ENCODE data around the gene A1BG. TPM values are rescaled to one million over a fixed set of nuclear protein-coding genes. Genes with fewer than 3 reads are reported as not detected.
A peak's percentile ranks its signal among the peaks of the same experiment; 100 is the strongest.

The A1BG gene
- total and polyA plus RNA-seq, 2 experiments from 2014 or later, result 35.9 to 108 TPM

DNA sequence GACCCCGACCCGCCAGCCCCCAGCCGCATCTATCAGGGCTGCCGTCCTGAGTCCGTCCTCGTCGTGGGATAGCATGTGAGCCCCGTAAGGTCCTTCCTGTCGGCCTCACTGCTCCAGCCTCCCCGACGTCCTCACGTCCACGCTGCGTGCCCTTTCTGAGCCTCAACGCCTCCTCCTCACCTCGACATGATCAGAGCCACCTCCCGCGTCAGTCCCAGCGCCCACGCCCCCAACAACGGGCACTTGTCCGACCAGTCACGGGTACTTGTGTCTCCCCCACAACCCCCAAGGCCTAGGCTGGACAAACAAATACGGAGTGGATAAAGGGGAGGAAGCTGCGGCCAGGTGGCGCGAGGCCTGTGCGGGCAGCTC, 8.6 kb upstream of the A1BG start:
- WGBS (ENCODE audit: low lambda C conversion rate, missing lambda C conversion rate), result 3% methylated on average over 27 of the region's 28 CpGs
- H2AFZ ChIP-seq, result peak overlapping the region; percentile 93
- H3K27me3 ChIP-seq, result no peaks in the 10 kb centered on the region
- no peaks in the 10 kb centered on the region for H4K20me1 ChIP-seq (ENCODE audit: insufficient read depth, poor library complexity, severe bottlenecking)
- DNase-seq (ENCODE audit: low spot score), result peak; percentile 68
- H3K79me2 ChIP-seq, result peaks cover 8% of the 10 kb centered on the region
- no peak for TF ChIP-seq CTCF (IDR thresholded peaks at IDR 0.05; ENCODE audit: poor library complexity)
- TF ChIP-seq EZH2phosphoT487 (IDR thresholded peaks at IDR 0.05; ENCODE audit: low read depth, severe bottlenecking, unreplicated experiment), result no peak
- no peaks in the 10 kb centered on the region for H3K9me2 ChIP-seq (replicated peaks; ENCODE audit: insufficient read depth)
- H3K4me2 ChIP-seq, result peak overlapping the region; percentile 88
- peaks cover 7% of the 10 kb centered on the region for H3K4me1 ChIP-seq (ENCODE audit: insufficient read depth)
- H3K27ac ChIP-seq, result peak overlapping the region; percentile 100
- H3K36me3 ChIP-seq (replicated peaks; ENCODE audit: insufficient read depth, low read depth), result no peaks in the 10 kb centered on the region
- no peaks in the 10 kb centered on the region for H3K9me3 ChIP-seq (ENCODE audit: low read depth)
- peak overlapping the region; percentile 93 for H3K4me3 ChIP-seq

DNA sequence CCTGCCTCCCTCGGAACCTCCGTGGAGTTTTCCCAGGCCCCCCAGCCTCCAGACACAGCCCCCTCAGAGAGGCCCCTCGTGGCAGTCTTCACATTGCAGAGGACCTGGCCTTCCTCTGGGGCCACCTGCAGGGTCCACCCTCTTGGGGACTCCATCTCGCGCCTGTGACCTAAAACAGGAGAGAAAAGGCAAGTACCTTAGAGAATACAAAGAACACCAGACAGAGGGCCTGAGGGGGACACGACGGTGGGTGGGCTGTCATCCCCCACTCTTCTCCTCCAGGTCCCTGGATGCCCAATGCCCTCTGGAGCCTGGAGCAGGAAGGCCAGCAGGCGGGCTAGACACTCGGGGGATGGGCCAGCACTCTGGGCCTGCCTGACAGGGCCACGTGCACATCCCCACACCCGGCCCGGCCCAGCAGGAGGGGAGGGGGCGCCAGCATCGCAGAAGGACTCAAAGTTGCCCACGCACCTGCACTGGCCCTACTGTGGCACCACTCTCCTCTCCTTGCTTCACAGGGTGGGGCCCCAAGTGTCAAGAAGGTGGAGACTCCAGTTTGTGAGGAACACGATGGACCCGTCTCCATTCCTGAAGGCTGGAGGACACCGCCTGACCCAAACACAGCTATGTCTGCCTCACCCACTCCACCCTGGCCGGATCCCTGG, 4.3 kb upstream of the A1BG start:
- no peaks in the 10 kb centered on the region for H3K27me3 ChIP-seq
- H3K79me2 ChIP-seq, result peaks cover 8% of the 10 kb centered on the region
- no peak for TF ChIP-seq EZH2phosphoT487 (IDR thresholded peaks at IDR 0.05; ENCODE audit: low read depth, severe bottlenecking, unreplicated experiment)
- TF ChIP-seq EZH2 (IDR thresholded peaks at IDR 0.05; ENCODE audit: borderline replicate concordance), result no peak
- no peak for TF ChIP-seq CTCF (IDR thresholded peaks at IDR 0.05; ENCODE audit: poor library complexity)
- H4K20me1 ChIP-seq (ENCODE audit: insufficient read depth, poor library complexity, severe bottlenecking), result no peaks in the 10 kb centered on the region
- no peak overlapping the region for H3K4me2 ChIP-seq
- peaks cover 7% of the 10 kb centered on the region for H3K4me1 ChIP-seq (ENCODE audit: insufficient read depth)
- H3K4me3 ChIP-seq, result no peak overlapping the region
- no peaks in the 10 kb centered on the region for H3K9me3 ChIP-seq (ENCODE audit: low read depth)
- H3K9me2 ChIP-seq (replicated peaks; ENCODE audit: insufficient read depth), result no peaks in the 10 kb centered on the region
- no peak overlapping the region for H3K27ac ChIP-seq
- 82% methylated on average over 19 of the region's 19 CpGs for WGBS (ENCODE audit: low lambda C conversion rate, missing lambda C conversion rate)
- no peak overlapping the region for H2AFZ ChIP-seq
- H3K36me3 ChIP-seq (replicated peaks; ENCODE audit: insufficient read depth, low read depth), result no peaks in the 10 kb centered on the region
- DNase-seq (ENCODE audit: low spot score), result no peak

DNA sequence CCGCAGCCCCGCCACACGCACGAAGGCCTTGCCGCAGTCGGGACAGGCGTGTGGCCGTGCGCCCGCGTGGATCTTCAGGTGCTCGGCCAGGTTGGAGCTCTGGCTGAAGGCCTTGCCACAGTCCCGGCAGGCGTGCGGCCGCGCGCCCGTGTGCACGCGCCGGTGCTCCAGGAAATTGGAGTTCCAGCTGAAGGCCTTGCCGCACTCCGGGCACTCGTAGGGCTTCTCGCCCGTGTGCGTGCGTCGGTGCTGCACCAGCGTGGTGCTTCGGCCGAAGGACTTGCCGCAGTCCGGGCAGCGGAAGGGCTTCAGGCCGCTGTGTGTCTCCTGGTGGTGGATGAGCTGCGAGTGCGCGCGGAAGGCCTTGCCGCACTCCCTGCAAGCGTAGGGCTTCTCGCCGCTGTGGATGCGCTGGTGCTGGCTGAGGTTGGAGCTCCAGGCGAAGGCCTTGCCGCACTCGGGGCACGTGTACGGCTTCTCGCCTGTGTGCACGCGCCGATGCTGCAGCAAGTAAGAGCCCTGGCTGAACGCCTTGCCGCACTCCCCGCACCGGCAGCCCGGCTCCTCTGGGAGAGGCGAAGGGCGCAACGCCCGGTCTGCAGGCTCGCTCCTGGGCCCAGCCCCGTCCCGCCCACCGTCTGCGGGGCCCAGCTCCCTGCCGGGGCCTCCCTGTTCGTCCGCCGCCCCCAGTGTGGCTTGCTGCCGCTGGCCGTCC, 3.6 kb upstream of the A1BG start:
- Histone ChIP-seq H3K9me2 (replicated peaks; ENCODE audit: insufficient read depth) (no peaks in the 10 kb centered on the region), H3K4me3 (no peak overlapping the region), H3K4me1 (ENCODE audit: insufficient read depth) (peaks cover 7% of the 10 kb centered on the region), H3K36me3 (replicated peaks; ENCODE audit: insufficient read depth, low read depth) (no peaks in the 10 kb centered on the region), H3K27me3 (no peaks in the 10 kb centered on the region), H3K27ac (no peak overlapping the region), H3K4me2 (no peak overlapping the region), H3K79me2 (peaks cover 8% of the 10 kb centered on the region), H2AFZ (no peak overlapping the region), H4K20me1 (ENCODE audit: insufficient read depth, poor library complexity, severe bottlenecking) (no peaks in the 10 kb centered on the region), H3K9me3 (ENCODE audit: low read depth) (no peaks in the 10 kb centered on the region)
- DNase-seq (ENCODE audit: low spot score), result no peak
- TF ChIP-seq EZH2 (IDR thresholded peaks at IDR 0.05; ENCODE audit: borderline replicate concordance), result no peak
- TF ChIP-seq CTCF (IDR thresholded peaks at IDR 0.05; ENCODE audit: poor library complexity), result no peak
- TF ChIP-seq EZH2phosphoT487 (IDR thresholded peaks at IDR 0.05; ENCODE audit: low read depth, severe bottlenecking, unreplicated experiment), result no peak
- 99% methylated on average over 39 of the region's 75 CpGs for WGBS (ENCODE audit: low lambda C conversion rate, missing lambda C conversion rate)
